Measurements from ENCODE around the gene CELF5. TPM values are rescaled to one million over a fixed set of nuclear protein-coding genes. Genes with fewer than 3 reads are reported as not detected.

The CELF5 gene
- total and polyA plus RNA-seq, 2 experiments from 2014 or later = 5.6 to 10.6 TPM

DNA sequence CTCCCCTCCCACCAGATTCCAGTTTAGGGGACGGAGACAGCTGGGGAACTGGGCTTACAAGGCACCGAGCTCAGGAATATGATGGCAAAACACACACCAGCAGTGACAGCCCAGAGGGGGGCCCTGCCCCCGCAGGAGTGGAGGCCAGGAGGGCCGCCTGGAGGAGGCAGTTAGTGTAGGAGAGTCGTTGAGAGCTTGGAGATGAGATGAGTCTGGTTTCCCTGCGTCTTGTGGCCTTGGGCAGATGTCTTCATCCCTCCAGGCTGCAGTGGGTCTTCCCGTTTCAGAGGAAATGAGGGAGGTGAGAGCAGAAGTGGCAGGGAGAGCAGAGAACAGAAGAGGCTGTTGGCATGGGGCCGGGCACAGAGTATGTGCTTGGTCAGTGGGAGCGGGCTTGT lies 4.9 kb downstream of the CELF5 start:
- Histone ChIP-seq H3K27ac (ENCODE audit: low read depth) (no peak overlapping the region), H3K4me1 (ENCODE audit: insufficient read depth) (peaks cover 11% of the 10 kb centered on the region), H3K4me3 (no peak overlapping the region), H3K4me2 (peak overlapping the region; percentile 55), H3K36me3 (ENCODE audit: insufficient read depth) (no peaks in the 10 kb centered on the region), H4K20me1 (replicated peaks; ENCODE audit: insufficient read depth) (peaks cover 3% of the 10 kb centered on the region; the same call in 1 of the 2 replicates), H3F3A (replicated peaks; ENCODE audit: low read depth) (0 out of 2 replicates have a peak, but pooled peaks cover 2% of the 10 kb centered on the region), H3K9me2 (ENCODE audit: insufficient read depth) (0 out of 2 replicates have a peak, but pooled peaks cover 5% of the 10 kb centered on the region), H3K27me3 (ENCODE audit: insufficient read depth) (no peaks in the 10 kb centered on the region), H2AFZ (no peak overlapping the region), H3K79me2 (replicated peaks; ENCODE audit: insufficient read depth) (no peaks in the 10 kb centered on the region)
- Mint-ChIP-seq H3K4me3 (no peak overlapping the region), H3K27me3 (ENCODE audit: insufficient read depth, low read depth, poor library complexity) (peaks cover 18% of the 10 kb centered on the region), H3K27ac (no peak overlapping the region), H3K9me3 (no peaks in the 10 kb centered on the region), H3K4me1 (peaks cover 28% of the 10 kb centered on the region), H3K36me3 (ENCODE audit: low read depth) (no peaks in the 10 kb centered on the region)
- no peak for TF ChIP-seq STAT1 (IDR thresholded peaks at IDR 0.05; ENCODE audit: unreplicated experiment)
- ATAC-seq (no peak), DNase-seq (ENCODE audit: low spot score) (no peak)

DNA sequence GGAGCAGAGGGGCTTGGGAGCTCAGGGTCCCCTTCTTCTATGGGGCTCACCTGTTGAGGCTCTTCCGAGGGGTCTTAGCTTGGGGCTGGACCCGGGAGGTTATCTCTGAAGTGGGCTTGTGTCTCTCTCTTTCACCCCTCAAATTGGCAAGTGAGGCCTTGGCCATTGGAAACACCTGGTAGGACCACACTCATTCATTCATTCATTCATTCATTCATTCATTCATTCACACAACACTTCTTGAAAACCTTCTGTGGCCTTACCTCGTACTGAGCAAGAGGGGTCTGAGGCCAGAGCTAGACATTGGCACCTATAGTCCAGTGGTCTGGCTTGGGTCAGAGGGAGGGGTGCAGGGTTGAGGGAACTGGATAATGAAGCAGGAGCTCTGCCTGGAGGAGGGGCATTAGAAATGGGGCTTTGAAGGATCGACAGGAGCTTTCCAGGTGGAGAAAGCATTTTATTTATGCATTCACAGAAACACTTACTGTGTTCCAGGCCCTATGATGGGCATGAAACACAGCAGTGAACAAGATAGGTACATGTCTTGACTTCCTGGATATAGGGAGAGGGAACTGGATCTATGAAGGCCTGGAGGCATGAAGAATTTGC lies 5.5 kb downstream of the CELF5 start:
- no peak overlapping the region for H3K27ac Mint-ChIP-seq
- H3K79me2 ChIP-seq (replicated peaks; ENCODE audit: insufficient read depth) = no peaks in the 10 kb centered on the region
- TF ChIP-seq ZNF331 (CRISPR knock-in tag; IDR thresholded peaks at IDR 0.05; ENCODE audit: low read depth) (no peak), STAT1 (IDR thresholded peaks at IDR 0.05; ENCODE audit: unreplicated experiment) (no peak), JUNB (IDR thresholded peaks at IDR 0.05; ENCODE audit: unreplicated experiment) (no peak), EZH2phosphoT487 (IDR thresholded peaks at IDR 0.05; ENCODE audit: unreplicated experiment) (no peak), CREB1 (CRISPR knock-in tag; IDR thresholded peaks at IDR 0.05; ENCODE audit: low read depth) (no peak), POLR2AphosphoS5 (IDR thresholded peaks at IDR 0.05; ENCODE audit: low read depth) (no peak), NANOG (IDR thresholded peaks at IDR 0.05; ENCODE audit: borderline replicate concordance) (no peak), ZNF462 (CRISPR knock-in tag; IDR thresholded peaks at IDR 0.05) (no peak)
- TF ChIP-seq, protein P1, sequence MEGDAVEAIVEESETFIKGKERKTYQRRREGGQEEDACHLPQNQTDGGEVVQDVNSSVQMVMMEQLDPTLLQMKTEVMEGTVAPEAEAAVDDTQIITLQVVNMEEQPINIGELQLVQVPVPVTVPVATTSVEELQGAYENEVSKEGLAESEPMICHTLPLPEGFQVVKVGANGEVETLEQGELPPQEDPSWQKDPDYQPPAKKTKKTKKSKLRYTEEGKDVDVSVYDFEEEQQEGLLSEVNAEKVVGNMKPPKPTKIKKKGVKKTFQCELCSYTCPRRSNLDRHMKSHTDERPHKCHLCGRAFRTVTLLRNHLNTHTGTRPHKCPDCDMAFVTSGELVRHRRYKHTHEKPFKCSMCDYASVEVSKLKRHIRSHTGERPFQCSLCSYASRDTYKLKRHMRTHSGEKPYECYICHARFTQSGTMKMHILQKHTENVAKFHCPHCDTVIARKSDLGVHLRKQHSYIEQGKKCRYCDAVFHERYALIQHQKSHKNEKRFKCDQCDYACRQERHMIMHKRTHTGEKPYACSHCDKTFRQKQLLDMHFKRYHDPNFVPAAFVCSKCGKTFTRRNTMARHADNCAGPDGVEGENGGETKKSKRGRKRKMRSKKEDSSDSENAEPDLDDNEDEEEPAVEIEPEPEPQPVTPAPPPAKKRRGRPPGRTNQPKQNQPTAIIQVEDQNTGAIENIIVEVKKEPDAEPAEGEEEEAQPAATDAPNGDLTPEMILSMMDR (conservative IDR thresholded peaks at IDR 0.05; ENCODE audit: low read depth in 2 of 2) = no peak
- TF ChIP-seq, protein P2, sequence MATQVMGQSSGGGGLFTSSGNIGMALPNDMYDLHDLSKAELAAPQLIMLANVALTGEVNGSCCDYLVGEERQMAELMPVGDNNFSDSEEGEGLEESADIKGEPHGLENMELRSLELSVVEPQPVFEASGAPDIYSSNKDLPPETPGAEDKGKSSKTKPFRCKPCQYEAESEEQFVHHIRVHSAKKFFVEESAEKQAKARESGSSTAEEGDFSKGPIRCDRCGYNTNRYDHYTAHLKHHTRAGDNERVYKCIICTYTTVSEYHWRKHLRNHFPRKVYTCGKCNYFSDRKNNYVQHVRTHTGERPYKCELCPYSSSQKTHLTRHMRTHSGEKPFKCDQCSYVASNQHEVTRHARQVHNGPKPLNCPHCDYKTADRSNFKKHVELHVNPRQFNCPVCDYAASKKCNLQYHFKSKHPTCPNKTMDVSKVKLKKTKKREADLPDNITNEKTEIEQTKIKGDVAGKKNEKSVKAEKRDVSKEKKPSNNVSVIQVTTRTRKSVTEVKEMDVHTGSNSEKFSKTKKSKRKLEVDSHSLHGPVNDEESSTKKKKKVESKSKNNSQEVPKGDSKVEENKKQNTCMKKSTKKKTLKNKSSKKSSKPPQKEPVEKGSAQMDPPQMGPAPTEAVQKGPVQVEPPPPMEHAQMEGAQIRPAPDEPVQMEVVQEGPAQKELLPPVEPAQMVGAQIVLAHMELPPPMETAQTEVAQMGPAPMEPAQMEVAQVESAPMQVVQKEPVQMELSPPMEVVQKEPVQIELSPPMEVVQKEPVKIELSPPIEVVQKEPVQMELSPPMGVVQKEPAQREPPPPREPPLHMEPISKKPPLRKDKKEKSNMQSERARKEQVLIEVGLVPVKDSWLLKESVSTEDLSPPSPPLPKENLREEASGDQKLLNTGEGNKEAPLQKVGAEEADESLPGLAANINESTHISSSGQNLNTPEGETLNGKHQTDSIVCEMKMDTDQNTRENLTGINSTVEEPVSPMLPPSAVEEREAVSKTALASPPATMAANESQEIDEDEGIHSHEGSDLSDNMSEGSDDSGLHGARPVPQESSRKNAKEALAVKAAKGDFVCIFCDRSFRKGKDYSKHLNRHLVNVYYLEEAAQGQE (IDR thresholded peaks at IDR 0.05; ENCODE audit: unreplicated experiment) = no peak

More for the DNA sequence above, 5.5 kb downstream of the CELF5 start:
- ATAC-seq (no peak), DNase-seq (ENCODE audit: low spot score) (no peak)
- Histone ChIP-seq H3K4me1 (ENCODE audit: insufficient read depth) (peaks cover 11% of the 10 kb centered on the region), H3K27me3 (ENCODE audit: insufficient read depth) (no peaks in the 10 kb centered on the region), H3K9me2 (ENCODE audit: insufficient read depth) (0 out of 2 replicates have a peak, but pooled peaks cover 5% of the 10 kb centered on the region), H3K36me3 (ENCODE audit: insufficient read depth) (no peaks in the 10 kb centered on the region), H3F3A (replicated peaks; ENCODE audit: low read depth) (0 out of 2 replicates have a peak, but pooled peaks cover 2% of the 10 kb centered on the region), H3K4me2 (no peak overlapping the region), H2AFZ (no peak overlapping the region), H4K20me1 (replicated peaks; ENCODE audit: insufficient read depth) (peaks cover 3% of the 10 kb centered on the region; the same call in 1 of the 2 replicates), H3K4me3 (no peak overlapping the region), H3K27ac (ENCODE audit: low read depth) (no peak overlapping the region)
- H3K4me1 Mint-ChIP-seq = peaks cover 28% of the 10 kb centered on the region
- H3K9me3 Mint-ChIP-seq = peaks cover 1% of the 10 kb centered on the region; the same call in 1 of the 3 replicates
- no peak overlapping the region for H3K4me3 Mint-ChIP-seq
- H3K36me3 Mint-ChIP-seq (ENCODE audit: low read depth) = no peaks in the 10 kb centered on the region; the same call in 2 of the 3 replicates
- H3K27me3 Mint-ChIP-seq (ENCODE audit: insufficient read depth, low read depth, poor library complexity) = peaks cover 21% of the 10 kb centered on the region

Measured in GM23338 (cell line).